HG03135 (cell line): Measurements from ENCODE around the gene LRRC23.

Source experiments
- ATAC-seq: cut with Tn5 transposase; IDR thresholded peaks from one replicate; pipeline ENCODE4 v1.9.1; 2021; ENCODE audit warnings: mild to moderate bottlenecking, moderate library complexity; ENCODE audit not compliant: unreplicated experiment

The LRRC23 gene

DNA sequence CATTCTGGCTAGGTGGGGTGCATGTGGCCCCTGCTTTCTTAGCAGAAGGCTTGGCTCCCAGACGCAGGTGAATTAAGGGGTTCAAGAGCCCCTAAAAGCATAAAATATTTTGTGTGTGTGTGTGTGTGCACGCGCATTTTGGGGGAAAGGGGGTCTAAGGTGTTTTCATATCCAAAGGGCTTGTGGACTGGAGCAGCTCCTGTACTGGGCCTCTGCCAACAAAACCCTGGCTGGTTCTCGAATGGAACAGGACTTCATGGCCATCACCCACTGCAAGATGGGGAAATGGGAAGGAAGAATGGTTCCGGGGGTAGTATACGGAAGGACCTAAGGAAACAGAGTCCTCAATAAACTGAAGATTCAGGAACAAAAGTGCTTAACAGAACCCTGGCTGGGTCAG lies 19.2 kb downstream of the LRRC23 start:
- ATAC-seq: no peak

DNA sequence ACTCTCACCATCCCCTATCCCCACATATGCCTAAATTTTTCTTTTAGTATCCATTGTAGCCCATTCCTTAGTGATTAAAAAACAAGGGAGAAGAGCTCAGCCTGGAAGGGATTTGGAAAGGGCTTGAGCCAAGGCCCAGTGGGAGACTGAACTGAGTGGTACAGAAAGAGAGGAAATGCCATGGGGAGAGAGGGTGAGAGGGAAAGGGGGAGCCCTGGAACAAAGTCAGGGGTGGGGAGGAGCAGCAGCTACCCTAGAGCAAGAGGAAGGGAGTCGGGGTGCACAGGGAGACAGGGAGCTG lies 20.6 kb downstream of the LRRC23 start:
- ATAC-seq: no peak

DNA sequence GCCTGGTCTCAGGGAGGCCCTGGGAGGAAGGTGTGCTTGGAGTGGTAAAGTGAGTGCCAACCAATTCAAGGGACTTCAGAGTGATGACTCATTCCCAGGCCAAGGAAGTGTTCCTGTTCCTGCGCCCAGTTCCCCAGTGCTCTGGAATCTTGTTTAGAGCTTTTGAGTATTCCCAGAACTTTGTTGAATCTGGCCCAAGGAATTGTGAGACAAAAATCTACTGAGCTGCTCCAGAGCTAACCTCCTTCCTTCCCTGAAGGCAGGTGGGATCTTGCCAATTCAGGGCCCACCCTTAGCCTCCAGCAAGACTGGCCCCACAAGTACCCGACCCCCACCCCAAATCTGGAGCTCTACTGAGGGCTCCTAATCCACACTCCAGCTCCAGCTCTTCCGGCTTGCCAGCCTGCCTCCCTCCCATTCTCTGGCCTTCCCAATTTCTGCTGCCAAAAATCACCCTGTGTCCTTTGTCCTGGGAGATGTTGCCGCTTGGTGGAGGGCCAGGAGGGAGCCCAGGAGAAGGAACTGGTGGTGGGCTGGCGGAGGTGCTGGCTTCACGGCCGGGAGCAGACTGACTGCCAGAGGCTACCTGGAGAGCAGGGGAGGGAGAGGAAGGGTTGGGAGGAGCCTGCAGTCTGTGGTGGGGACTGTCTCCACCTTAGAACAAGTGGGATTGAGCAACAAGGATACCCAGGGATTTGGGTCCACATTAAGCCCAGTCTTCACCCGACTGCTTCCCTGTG lies 21.1 kb downstream of the LRRC23 start:
- no peak for ATAC-seq

DNA sequence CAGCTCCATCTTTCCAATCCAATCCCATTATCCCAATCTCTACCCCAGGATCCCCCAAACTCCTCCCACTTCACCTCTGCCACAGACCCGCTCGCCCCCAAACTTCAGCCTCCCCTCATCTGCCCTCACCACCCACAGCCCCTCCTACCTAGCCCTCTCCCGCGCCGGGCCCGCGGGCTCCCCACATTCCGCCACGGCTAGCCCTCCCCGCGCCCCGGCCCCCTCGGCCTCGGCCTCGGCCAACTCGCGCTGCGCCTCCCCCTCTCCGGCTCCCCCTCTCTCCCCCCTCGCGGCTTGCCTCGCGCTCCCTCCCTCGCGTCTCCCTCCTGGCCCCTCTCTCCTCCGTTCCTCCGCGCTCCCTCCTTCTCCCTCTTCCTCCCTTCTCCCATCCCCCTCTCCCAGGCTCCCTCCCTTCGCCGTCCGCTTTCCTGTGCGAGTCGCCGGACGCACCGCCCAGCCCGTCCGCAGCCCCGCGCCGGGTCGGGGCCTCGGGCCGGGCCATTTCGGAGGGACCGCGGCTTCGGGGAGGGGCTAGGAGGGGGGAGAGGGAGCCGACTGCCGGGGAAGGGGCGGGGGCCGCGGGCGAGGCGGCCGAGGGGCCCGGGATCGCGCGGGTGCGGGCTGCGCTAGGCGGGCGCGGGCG lies 22.9 kb downstream of the LRRC23 start, which contains the start of gene ATN1:
Gene ATN1 (plus strand): TSS at position 581 of the 643 bp plus-strand sequence. CDS start 6,043 bp downstream, outside the sequence.
- no peak for ATAC-seq

DNA sequence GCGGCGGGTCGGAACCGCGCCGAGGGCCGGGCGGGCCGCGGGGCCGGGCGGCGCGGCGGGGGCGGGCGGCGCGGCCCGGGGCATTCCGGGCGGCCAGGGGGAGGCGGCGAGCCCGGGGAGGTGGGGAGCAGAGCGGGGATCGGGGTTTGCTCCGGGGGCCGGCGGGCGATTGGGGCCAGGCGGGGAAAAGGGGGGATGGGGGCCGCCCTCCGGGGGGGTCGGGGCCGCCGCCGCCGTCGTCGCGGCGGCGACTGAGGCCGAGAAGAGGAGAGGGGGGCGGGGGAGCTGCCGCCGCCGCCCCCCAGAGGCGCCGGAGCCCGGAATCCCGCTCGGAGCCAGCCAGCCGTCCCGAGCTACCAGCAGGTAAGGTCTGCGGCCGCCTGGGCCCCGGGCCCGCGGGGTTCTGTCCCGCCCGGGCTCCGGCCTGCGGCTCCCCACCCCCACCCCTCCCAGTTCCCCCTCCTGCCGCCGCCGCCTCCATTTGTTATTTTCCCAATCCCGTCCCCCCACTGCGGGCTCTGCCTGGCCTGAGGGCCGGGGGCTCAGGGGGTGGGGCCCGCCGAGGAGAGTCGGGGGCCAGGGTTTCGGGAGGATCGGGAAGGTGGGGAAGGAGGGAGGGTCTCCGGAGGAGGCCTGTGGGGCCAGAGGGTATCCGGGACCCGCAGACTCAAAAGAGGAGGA lies 23.5 kb downstream of the LRRC23 start:
- no peak for ATAC-seq

DNA sequence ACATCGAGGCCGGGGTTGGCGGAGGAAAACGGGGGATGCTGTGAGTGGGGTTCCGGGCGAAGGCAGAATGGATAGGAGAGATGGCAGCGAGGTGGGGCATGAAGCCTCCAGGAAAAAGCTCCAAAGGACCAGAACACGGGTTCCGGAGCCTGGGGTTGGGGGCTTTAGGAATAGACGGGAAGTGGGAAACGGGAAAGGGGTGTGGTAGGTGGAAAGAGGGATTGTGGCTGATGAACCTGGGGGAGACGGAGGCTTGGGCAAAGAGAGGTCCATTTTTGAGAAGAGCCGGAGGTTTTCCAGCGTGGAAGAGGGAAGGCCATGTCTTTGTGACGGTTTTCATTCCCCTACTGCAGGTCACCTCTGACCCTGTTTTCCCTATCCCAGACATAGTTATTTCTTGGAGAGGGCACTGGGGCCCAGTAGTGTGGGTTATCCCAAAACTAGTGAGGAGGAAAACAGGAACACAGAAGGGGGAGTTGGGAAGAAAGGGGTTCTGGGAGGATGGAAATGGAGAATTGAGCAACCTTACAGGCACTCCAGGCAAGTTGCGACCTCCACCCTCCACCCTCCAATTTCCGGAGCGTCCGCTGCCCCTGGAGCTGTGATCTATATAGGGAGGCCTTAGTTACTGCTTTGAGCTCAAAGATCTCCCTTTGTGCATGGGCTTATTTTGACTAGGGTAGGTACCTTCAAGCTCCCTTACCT lies 24.2 kb downstream of the LRRC23 start:
- ATAC-seq: no peak

DNA sequence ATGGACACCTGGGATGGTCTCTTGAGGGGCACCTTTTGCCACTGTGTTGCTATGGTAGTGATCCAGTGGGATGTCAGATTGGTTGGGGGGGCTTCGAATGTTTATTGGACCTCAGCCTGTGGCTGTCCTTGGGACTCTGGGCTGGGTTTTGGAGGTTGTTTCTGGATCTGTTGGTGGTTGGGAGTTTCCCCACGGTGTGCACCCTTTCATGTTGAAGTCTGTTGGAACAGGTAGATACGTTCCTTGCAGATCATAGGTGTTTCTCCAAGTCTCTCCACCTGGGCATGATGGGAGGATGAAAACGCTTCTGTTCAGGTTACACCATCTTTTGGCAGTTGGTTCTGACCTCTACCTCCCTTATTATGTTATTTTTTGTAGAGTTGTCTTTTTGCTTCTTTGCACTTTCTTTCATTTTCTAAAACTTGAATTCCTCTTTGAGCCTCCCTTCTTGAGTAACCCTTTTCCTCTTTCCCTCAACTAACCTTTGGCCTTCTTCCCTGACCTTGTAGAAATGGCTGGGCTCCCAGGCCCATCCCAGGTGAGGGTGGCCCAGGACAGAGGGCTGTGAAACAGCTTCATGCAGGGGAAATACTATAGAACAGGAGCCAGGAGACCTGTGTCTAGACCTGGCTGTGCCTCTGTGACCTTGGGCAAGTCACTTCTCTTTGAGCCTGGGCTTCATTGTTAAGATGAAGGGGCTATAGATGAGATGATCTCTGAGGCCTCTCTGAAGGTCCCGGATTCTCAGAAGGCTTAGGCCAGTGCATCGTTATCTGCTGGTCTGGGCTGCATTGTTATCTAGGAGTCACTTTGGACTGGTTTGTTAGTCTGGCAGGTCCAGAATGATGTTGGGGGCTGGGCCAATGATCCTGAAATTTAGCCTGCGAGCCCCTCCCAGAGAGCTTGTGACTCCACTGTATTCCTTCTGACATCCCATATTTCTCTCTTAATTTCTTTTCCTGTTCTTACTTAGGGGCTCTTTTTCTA lies 25.1 kb downstream of the LRRC23 start:
- ATAC-seq: no peak

DNA sequence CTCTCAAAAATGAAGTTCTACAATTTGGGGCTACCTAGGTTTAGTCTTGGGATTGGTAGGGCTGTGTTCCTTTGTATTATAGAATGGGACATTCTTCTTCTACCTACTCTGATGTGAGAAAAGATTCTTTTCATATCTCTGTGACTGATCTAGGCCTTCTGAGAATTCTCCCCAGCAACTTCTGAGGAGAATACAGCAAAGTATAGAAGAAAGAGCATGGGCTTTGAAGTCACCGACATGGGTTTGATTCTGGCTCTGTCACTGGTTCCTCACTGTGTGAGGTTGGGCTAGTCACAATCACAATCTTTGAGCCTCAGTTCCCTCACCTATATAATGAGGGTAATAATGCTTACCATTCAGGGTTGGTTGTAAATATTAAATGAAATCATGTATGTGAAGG lies 28.1 kb downstream of the LRRC23 start:
- ATAC-seq: no peak

DNA sequence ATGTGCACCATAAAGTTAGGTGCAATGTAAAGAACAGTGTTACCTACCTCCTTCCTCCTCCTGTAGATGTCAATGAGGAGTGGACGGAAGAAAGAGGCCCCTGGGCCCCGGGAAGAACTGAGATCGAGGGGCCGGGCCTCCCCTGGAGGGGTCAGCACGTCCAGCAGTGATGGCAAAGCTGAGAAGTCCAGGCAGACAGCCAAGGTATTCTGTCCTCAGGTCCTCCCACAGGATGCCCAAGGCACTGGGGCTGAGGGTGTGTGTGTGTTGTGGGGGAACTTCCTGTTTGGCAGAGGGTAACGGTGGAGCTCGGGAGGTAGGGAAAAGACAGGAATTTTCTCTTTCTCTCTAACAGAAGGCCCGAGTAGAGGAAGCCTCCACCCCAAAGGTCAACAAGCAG lies 29.5 kb downstream of the LRRC23 start:
- ATAC-seq: no peak

DNA sequence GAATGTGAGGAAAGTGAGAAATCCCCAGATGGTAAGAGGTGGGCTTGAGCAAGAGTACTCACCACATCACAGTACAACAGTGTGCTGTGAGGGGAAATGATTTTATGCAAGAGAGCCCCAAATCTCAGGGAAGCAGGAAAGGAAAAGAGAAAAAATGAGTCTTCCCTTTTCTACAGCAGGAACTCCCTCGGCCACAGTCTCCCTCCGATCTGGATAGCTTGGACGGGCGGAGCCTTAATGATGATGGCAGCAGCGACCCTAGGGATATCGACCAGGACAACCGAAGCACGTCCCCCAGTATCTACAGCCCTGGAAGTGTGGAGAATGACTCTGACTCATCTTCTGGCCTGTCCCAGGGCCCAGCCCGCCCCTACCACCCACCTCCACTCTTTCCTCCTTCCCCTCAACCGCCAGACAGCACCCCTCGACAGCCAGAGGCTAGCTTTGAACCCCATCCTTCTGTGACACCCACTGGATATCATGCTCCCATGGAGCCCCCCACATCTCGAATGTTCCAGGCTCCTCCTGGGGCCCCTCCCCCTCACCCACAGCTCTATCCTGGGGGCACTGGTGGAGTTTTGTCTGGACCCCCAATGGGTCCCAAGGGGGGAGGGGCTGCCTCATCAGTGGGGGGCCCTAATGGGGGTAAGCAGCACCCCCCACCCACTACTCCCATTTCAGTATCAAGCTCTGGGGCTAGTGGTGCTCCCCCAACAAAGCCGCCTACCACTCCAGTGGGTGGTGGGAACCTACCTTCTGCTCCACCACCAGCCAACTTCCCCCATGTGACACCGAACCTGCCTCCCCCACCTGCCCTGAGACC lies 31.0 kb downstream of the LRRC23 start:
- ATAC-seq: no peak

DNA sequence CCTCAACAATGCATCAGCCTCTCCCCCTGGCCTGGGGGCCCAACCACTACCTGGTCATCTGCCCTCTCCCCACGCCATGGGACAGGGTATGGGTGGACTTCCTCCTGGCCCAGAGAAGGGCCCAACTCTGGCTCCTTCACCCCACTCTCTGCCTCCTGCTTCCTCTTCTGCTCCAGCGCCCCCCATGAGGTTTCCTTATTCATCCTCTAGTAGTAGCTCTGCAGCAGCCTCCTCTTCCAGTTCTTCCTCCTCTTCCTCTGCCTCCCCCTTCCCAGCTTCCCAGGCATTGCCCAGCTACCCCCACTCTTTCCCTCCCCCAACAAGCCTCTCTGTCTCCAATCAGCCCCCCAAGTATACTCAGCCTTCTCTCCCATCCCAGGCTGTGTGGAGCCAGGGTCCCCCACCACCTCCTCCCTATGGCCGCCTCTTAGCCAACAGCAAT lies 31.6 kb downstream of the LRRC23 start:
- ATAC-seq: no peak

DNA sequence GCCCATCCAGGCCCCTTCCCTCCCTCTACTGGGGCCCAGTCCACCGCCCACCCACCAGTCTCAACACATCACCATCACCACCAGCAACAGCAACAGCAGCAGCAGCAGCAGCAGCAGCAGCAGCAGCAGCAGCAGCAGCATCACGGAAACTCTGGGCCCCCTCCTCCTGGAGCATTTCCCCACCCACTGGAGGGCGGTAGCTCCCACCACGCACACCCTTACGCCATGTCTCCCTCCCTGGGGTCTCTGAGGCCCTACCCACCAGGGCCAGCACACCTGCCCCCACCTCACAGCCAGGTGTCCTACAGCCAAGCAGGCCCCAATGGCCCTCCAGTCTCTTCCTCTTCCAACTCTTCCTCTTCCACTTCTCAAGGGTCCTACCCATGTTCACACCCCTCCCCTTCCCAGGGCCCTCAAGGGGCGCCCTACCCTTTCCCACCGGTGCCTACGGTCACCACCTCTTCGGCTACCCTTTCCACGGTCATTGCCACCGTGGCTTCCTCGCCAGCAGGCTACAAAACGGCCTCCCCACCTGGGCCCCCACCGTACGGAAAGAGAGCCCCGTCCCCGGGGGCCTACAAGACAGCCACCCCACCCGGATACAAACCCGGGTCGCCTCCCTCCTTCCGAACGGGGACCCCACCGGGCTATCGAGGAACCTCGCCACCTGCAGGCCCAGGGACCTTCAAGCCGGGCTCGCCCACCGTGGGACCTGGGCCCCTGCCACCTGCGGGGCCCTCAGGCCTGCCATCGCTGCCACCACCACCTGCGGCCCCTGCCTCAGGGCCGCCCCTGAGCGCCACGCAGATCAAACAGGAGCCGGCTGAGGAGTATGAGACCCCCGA lies 32.2 kb downstream of the LRRC23 start:
- peak; percentile 3 for ATAC-seq

DNA sequence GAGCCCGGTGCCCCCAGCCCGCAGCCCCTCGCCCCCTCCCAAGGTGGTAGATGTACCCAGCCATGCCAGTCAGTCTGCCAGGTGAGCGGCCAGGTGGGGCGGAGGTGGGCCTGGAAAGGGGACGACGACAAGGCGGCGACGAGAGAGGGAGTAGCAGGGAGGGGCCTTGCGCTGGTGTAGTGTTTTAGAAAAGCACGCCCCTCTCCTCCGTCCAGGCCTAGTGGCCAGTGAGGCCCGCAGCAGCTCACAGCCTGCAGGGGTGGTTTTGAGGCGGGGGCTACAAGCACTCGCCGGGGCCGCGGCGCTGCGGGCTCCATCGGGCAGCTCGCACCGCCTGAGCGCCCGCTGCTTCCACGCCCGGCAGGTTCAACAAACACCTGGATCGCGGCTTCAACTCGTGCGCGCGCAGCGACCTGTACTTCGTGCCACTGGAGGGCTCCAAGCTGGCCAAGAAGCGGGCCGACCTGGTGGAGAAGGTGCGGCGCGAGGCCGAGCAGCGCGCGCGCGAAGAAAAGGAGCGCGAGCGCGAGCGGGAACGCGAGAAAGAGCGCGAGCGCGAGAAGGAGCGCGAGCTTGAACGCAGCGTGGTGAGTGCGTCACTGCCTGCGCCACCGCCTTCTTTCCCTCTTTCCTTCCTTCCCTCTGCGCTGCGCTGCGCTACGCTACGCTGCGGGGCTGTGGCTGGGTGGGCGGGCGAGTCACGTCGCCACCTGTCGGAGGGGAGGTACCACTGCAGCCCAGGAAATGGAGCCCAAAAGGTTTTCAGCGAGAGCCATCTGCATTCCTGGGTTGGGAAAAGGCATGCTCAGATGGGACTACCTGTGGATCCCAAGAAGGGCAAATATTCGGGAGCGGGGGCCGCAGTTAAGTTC lies 33.1 kb downstream of the LRRC23 start:
- peak; percentile 87 for ATAC-seq

DNA sequence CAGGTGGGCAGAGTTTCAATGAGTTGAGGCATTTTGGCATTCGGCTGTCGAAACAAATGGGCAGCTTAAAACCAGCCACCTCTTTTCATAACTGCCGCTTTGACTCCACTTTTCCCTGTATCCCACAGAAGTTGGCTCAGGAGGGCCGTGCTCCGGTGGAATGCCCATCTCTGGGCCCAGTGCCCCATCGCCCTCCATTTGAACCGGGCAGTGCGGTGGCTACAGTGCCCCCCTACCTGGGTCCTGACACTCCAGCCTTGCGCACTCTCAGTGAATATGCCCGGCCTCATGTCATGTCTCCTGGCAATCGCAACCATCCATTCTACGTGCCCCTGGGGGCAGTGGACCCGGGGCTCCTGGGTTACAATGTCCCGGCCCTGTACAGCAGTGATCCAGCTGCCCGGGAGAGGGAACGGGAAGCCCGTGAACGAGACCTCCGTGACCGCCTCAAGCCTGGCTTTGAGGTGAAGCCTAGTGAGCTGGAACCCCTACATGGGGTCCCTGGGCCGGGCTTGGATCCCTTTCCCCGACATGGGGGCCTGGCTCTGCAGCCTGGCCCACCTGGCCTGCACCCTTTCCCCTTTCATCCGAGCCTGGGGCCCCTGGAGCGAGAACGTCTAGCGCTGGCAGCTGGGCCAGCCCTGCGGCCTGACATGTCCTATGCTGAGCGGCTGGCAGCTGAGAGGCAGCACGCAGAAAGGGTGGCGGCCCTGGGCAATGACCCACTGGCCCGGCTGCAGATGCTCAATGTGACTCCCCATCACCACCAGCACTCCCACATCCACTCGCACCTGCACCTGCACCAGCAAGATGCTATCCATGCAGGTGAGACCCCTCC lies 34.0 kb downstream of the LRRC23 start:
- no peak for ATAC-seq

DNA sequence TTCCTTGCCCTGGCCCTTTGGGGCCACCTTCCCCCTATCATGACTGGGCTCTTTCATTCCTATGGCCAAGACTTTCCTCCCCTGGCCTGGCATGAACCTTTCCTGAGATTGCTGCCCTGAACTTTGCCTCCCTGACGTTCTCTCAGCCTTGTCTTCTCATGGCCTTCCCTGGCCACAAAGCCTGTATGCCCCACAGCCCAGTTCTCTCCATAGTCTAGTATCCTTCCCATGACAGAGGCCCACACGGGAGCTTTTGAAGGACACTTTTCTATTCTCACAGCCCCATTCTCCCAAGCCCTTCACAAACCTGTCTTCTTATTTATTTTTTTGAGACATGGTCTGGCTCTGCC lies 34.5 kb downstream of the LRRC23 start:
- ATAC-seq: no peak

DNA sequence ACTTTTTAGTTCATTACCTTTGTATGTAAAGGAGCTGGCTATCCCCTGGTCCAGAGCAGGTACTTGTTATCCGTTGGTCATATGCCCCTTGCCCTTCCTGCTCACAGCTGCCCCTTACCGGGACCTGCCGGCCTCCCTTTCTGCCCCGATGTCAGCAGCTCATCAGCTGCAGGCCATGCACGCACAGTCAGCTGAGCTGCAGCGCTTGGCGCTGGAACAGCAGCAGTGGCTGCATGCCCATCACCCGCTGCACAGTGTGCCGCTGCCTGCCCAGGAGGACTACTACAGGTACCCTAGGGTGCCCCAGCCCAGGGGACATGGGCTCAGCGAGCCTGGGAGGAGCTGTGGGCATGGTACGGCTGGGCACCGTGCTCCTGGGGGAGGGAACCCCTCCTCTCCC lies 36.6 kb downstream of the LRRC23 start:
- ATAC-seq: no peak

DNA sequence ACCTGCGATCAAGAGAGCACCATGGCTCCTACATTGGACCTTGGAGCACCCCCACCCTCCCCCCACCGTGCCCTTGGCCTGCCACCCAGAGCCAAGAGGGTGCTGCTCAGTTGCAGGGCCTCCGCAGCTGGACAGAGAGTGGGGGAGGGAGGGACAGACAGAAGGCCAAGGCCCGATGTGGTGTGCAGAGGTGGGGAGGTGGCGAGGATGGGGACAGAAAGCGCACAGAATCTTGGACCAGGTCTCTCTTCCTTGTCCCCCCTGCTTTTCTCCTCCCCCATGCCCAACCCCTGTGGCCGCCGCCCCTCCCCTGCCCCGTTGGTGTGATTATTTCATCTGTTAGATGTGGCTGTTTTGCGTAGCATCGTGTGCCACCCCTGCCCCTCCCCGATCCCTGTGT lies 37.2 kb downstream of the LRRC23 start:
- ATAC-seq: no peak
